GM19328 (cell line): Measurements from ENCODE around the gene C1QTNF12.
"Not testable (repeated sequence)": the region's sequence is repeated elsewhere in the genome, so short reads cannot be mapped to it uniquely, and the experiment has no call there.

Source experiments
- ATAC-seq: cut with Tn5 transposase; IDR thresholded peaks from one replicate; pipeline ENCODE4 v1.9.1; 2021; ENCODE audit warnings: mild to moderate bottlenecking, moderate library complexity; ENCODE audit not compliant: unreplicated experiment

The C1QTNF12 gene

GRCh38 chr1:1200876-1201810 lies 45.4 kb downstream of the C1QTNF12 start:
- ATAC-seq = no peak

- ATAC-seq = no peak
These were observed 46.3 kb downstream of the C1QTNF12 start for GRCh38 chr1:1199961-1200875.

- ATAC-seq = no peak
These were observed 47.2 kb downstream of the C1QTNF12 start for GRCh38 chr1:1199141-1199960.

GRCh38 chr1:1198423-1199140 lies 47.9 kb downstream of the C1QTNF12 start:
- no peak for ATAC-seq

GRCh38 chr1:1197551-1198422 lies 48.7 kb downstream of the C1QTNF12 start:
- ATAC-seq = no peak

GRCh38 chr1:1197188-1197500 lies 49.4 kb downstream of the C1QTNF12 start:
- ATAC-seq = no peak

GRCh38 chr1:1196431-1197187 lies 49.9 kb downstream of the C1QTNF12 start:
- ATAC-seq = no peak

- not testable (repeated sequence) for ATAC-seq
These were observed 50.8 kb downstream of the C1QTNF12 start for GRCh38 chr1:1195726-1196125.

- ATAC-seq = no peak
These were observed 51.8 kb downstream of the C1QTNF12 start for GRCh38 chr1:1194723-1195122.
